Measurements from ENCODE around the gene COL21A1.

Gene COL21A1

GRCh38 chr6:56244528-56245253 lies 2.7 kb downstream of the COL21A1 start:
- H3K27ac ChIP-seq: no peak overlapping the region
- no peaks in the 10 kb centered on the region for H3K4me1 ChIP-seq (ENCODE audit: low read depth, poor library complexity, severe bottlenecking)
- H3K9ac ChIP-seq: no peak overlapping the region
- no peak overlapping the region for H2AFZ ChIP-seq (ENCODE audit: low read depth)
- no peak overlapping the region for H3K4me2 ChIP-seq
- no peaks in the 10 kb centered on the region for H4K20me1 ChIP-seq (ENCODE audit: insufficient read depth)
- TF ChIP-seq CTCF (conservative IDR thresholded peaks at IDR 0.05; ENCODE audit: low read depth, low read length): no peak
- no peaks in the 10 kb centered on the region for H3K27me3 ChIP-seq (ENCODE audit: insufficient read depth, low read depth)
- H3K79me2 ChIP-seq (ENCODE audit: insufficient read depth, low read depth): no peaks in the 10 kb centered on the region
- H3K36me3 ChIP-seq (ENCODE audit: insufficient read depth): no peaks in the 10 kb centered on the region
- no peak overlapping the region for H3K4me3 ChIP-seq (IDR thresholded peaks at IDR 0.05; ENCODE audit: insufficient read depth, low read depth, low read length)

GRCh38 chr6:56244089-56244488 lies 3.3 kb downstream of the COL21A1 start:
- Histone ChIP-seq H3K27ac (no peak overlapping the region), H3K36me3 (ENCODE audit: insufficient read depth) (no peaks in the 10 kb centered on the region), H3K4me3 (IDR thresholded peaks at IDR 0.05; ENCODE audit: insufficient read depth, low read depth, low read length) (no peak overlapping the region), H3K27me3 (ENCODE audit: insufficient read depth, low read depth) (no peaks in the 10 kb centered on the region), H3K4me1 (ENCODE audit: low read depth, poor library complexity, severe bottlenecking) (no peaks in the 10 kb centered on the region), H3K79me2 (ENCODE audit: insufficient read depth, low read depth) (no peaks in the 10 kb centered on the region), H4K20me1 (ENCODE audit: insufficient read depth) (no peaks in the 10 kb centered on the region), H3K4me2 (no peak overlapping the region), H2AFZ (ENCODE audit: low read depth) (no peak overlapping the region), H3K9ac (no peak overlapping the region)
- TF ChIP-seq CTCF (conservative IDR thresholded peaks at IDR 0.05; ENCODE audit: low read depth, low read length): no peak

- no peaks in the 10 kb centered on the region for H3K36me3 ChIP-seq (ENCODE audit: insufficient read depth)
- H3K9ac ChIP-seq: no peak overlapping the region
- no peak overlapping the region for H3K4me2 ChIP-seq
- no peak for TF ChIP-seq CTCF (conservative IDR thresholded peaks at IDR 0.05; ENCODE audit: low read depth, low read length)
- no peak overlapping the region for H2AFZ ChIP-seq (ENCODE audit: low read depth)
- H3K27ac ChIP-seq: no peak overlapping the region
- H4K20me1 ChIP-seq (ENCODE audit: insufficient read depth): no peaks in the 10 kb centered on the region
- H3K4me1 ChIP-seq (ENCODE audit: low read depth, poor library complexity, severe bottlenecking): no peaks in the 10 kb centered on the region
- H3K4me3 ChIP-seq (IDR thresholded peaks at IDR 0.05; ENCODE audit: insufficient read depth, low read depth, low read length): no peak overlapping the region
- H3K27me3 ChIP-seq (ENCODE audit: insufficient read depth, low read depth): no peaks in the 10 kb centered on the region
- no peaks in the 10 kb centered on the region for H3K79me2 ChIP-seq (ENCODE audit: insufficient read depth, low read depth)
These were observed 3.8 kb downstream of the COL21A1 start for GRCh38 chr6:56243518-56244070.

GRCh38 chr6:56242346-56242745 lies 5.0 kb downstream of the COL21A1 start:
- Histone ChIP-seq H2AFZ (ENCODE audit: low read depth) (no peak overlapping the region), H3K4me1 (ENCODE audit: low read depth, poor library complexity, severe bottlenecking) (no peaks in the 10 kb centered on the region), H3K27ac (no peak overlapping the region), H3K27me3 (ENCODE audit: insufficient read depth, low read depth) (no peaks in the 10 kb centered on the region), H4K20me1 (ENCODE audit: insufficient read depth) (no peaks in the 10 kb centered on the region), H3K36me3 (ENCODE audit: insufficient read depth) (no peaks in the 10 kb centered on the region), H3K79me2 (ENCODE audit: insufficient read depth, low read depth) (no peaks in the 10 kb centered on the region), H3K4me2 (no peak overlapping the region), H3K9ac (no peak overlapping the region), H3K4me3 (IDR thresholded peaks at IDR 0.05; ENCODE audit: insufficient read depth, low read depth, low read length) (no peak overlapping the region)
- no peak for TF ChIP-seq CTCF (conservative IDR thresholded peaks at IDR 0.05; ENCODE audit: low read depth, low read length)

Data from KMS-11 (cell line).